ENCODE measurements around the gene CLEC20A. TPM values are rescaled to one million over a fixed set of nuclear protein-coding genes. Genes with fewer than 3 reads are reported as not detected.

The CLEC20A gene
- total RNA-seq, 1 experiment from 2014 or later, result not detected

DNA sequence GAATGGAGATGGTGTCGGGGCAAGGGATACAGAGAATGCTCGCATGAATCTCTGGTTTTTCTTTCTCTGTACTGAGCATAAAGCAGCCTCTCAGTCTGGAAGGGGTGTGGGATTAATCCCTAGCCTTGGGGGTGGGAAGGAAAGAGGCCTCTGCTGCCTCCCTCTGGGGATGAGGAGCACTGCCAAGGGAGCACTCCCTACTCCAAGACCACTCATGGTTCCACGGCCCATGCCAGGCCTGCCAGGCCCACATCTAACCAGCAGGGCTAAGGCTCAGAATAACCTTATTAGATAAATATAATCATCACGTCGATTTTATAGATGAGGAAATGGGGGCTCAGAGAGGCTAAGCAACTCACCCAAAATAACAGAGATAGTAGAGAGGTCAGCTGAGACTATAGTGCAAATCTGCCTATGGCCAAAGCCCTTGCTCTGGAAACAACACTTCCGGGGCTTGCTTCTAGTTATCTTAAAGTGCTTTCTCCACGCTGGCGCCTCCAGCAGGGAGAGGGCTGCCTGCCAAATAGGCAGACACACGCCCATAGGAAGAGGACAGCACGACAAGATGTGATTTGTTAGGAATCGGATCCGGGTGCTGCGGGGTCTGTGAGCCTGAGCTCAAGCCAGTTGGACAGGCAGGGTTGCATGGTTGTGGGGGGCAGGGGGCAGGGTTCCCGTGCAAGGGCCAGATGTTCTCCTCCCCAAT is 16.7 kb upstream of the CLEC20A start:
- intact Hi-C loops (cut with micrococcal nuclease; ENCODE audit: unreplicated experiment), result no loop called here
- peaks cover 3% of the 10 kb centered on the region; the same call in 1 of the 2 replicates for H3K4me1 ChIP-seq
- no peak for DNase-seq
- H3K27me3 Mint-ChIP-seq (ENCODE audit: insufficient read depth, unreplicated experiment), result no peaks in the 10 kb centered on the region
- H3K4me1 Mint-ChIP-seq (ENCODE audit: low read depth, unreplicated experiment), result peaks cover 1% of the 10 kb centered on the region
- ChIA-PET POLR2A (no interaction called here), CTCF (no interaction called here)
- no TSS peak for BruUV-seq (replicated peaks)
- H3K9me3 Mint-ChIP-seq (ENCODE audit: unreplicated experiment), result no peaks in the 10 kb centered on the region
- no peak overlapping the region for H3K4me3 ChIP-seq (ENCODE audit: low read depth, low read length)
- H3K4me3 Mint-ChIP-seq (ENCODE audit: unreplicated experiment), result no peak overlapping the region
- TF ChIP-seq, protein P1, sequence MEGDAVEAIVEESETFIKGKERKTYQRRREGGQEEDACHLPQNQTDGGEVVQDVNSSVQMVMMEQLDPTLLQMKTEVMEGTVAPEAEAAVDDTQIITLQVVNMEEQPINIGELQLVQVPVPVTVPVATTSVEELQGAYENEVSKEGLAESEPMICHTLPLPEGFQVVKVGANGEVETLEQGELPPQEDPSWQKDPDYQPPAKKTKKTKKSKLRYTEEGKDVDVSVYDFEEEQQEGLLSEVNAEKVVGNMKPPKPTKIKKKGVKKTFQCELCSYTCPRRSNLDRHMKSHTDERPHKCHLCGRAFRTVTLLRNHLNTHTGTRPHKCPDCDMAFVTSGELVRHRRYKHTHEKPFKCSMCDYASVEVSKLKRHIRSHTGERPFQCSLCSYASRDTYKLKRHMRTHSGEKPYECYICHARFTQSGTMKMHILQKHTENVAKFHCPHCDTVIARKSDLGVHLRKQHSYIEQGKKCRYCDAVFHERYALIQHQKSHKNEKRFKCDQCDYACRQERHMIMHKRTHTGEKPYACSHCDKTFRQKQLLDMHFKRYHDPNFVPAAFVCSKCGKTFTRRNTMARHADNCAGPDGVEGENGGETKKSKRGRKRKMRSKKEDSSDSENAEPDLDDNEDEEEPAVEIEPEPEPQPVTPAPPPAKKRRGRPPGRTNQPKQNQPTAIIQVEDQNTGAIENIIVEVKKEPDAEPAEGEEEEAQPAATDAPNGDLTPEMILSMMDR (IDR thresholded peaks at IDR 0.05; ENCODE audit: insufficient read depth in 1 of 2, low read depth in 1 of 2, low read length in 1 of 2, severe bottlenecking in 1 of 2, unreplicated experiment in 1 of 2), result peak in 1 of 2 experiments; percentile 9
- H3K36me3 ChIP-seq (ENCODE audit: control insufficient read depth, insufficient read depth, low read length), result no peaks in the 10 kb centered on the region
- no peak overlapping the region for H3K27ac Mint-ChIP-seq (ENCODE audit: unreplicated experiment)
- H3K27me3 ChIP-seq (replicated peaks; ENCODE audit: control insufficient read depth, insufficient read depth, low read length), result no peaks in the 10 kb centered on the region
- no peaks in the 10 kb centered on the region for H3K9me3 ChIP-seq
- H3K36me3 Mint-ChIP-seq (ENCODE audit: insufficient read depth, unreplicated experiment), result no peaks in the 10 kb centered on the region

DNA sequence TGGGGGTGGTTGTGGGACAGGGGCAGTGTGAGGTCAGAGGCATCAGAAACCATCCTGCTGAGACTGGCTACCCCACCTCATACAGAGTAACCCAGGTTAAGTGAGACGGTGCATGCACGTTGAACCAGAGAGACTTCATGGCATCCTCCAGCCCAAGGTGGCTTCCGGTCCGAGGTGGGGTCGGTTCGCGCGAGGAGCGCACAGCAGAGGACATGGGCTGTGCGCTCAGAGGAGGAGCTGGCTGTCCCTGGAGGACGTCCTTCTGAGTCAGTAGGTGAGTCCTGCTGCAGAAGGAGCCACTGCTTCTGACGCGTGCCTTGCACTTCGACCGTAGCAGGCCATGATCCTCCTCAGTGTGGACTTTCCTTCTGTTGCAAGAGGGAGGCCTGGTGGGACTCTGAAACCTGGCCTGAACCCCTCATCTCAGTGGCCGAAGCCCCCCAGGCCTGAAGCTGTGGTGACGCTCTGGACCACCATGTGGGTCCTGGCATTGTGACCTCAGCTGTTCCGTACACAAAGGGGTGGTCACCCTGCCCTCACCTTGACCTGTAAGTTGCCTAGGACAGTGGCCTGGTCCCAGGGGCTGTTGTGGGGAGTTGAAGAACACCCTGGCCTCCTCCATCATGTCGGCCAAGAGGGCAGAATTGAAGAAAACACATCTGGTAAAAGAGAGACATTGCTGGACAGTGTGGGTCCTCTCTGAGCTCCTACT is 16.0 kb upstream of the CLEC20A start, which contains the start of gene TEX35:
Gene TEX35, plus strand, starts transcription at position 544 of the 712 bp plus-strand sequence. Its CDS starts 80 bp downstream, at position 624.
- no peak within 1 kb of the TSS for H3K27ac Mint-ChIP-seq (ENCODE audit: unreplicated experiment)
- BruUV-seq (replicated peaks), result no TSS peak
- no peaks in the 10 kb centered on the region for H3K9me3 ChIP-seq
- TF ChIP-seq, protein P1 (IDR thresholded peaks at IDR 0.05; ENCODE audit: insufficient read depth in 1 of 2, low read depth in 1 of 2, low read length in 1 of 2, severe bottlenecking in 1 of 2, unreplicated experiment in 1 of 2), result no peak
- H3K4me1 ChIP-seq, result no peaks in the 10 kb centered on the region; the same call in 1 of the 2 replicates
- no peaks in the 10 kb centered on the region for H3K27me3 ChIP-seq (replicated peaks; ENCODE audit: control insufficient read depth, insufficient read depth, low read length)
- no peaks in the 10 kb centered on the region for H3K36me3 ChIP-seq (ENCODE audit: control insufficient read depth, insufficient read depth, low read length)
- no peaks in the 10 kb centered on the region for H3K9me3 Mint-ChIP-seq (ENCODE audit: unreplicated experiment)
- no peak within 1 kb of the TSS for H3K4me3 ChIP-seq (ENCODE audit: low read depth, low read length)
- intact Hi-C loops (cut with micrococcal nuclease; ENCODE audit: unreplicated experiment), result no loop called here
- H3K27me3 Mint-ChIP-seq (ENCODE audit: insufficient read depth, unreplicated experiment), result no peaks in the 10 kb centered on the region
- POLR2A ChIA-PET, result interaction anchor here (0.6 kb wide), 1 partner anchor 11 kb away, joined by 3 read pairs; no protein-coding TSS in a partner anchor
- H3K4me3 Mint-ChIP-seq (ENCODE audit: unreplicated experiment), result no peak within 1 kb of the TSS
- H3K36me3 Mint-ChIP-seq (ENCODE audit: insufficient read depth, unreplicated experiment), result no peaks in the 10 kb centered on the region
- peaks cover 2% of the 10 kb centered on the region for H3K4me1 Mint-ChIP-seq (ENCODE audit: low read depth, unreplicated experiment)
- CTCF ChIA-PET, result no interaction called here
- DNase-seq, result no peak

DNA sequence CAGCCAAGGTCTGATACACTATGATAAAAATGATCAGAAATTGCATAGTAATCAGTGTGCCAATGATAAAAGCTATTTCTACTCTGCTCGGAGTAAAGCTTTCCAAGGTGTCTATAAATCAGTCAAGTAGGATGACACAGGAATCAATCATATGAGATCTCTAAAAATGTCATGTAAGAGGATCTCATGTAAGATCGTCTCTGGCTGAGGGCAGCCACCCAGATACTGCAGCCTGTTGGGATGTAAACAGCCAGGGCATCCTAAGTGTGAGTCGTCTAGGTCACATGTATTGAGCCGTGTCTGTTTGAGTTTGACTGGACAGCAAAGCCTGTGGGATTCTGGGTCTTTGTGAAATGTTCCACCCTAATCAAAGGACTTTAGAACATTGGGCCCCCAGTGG is 13.4 kb upstream of the CLEC20A start:
- H3K4me1 ChIP-seq, result peaks cover 13% of the 10 kb centered on the region
- H3K27me3 ChIP-seq (replicated peaks; ENCODE audit: control insufficient read depth, insufficient read depth, low read length), result no peaks in the 10 kb centered on the region
- Mint-ChIP-seq H3K4me1 (ENCODE audit: low read depth, unreplicated experiment) (peaks cover 20% of the 10 kb centered on the region), H3K27me3 (ENCODE audit: insufficient read depth, unreplicated experiment) (no peaks in the 10 kb centered on the region), H3K4me3 (ENCODE audit: unreplicated experiment) (no peak overlapping the region), H3K36me3 (ENCODE audit: insufficient read depth, unreplicated experiment) (no peaks in the 10 kb centered on the region), H3K27ac (ENCODE audit: unreplicated experiment) (no peak overlapping the region), H3K9me3 (ENCODE audit: unreplicated experiment) (no peaks in the 10 kb centered on the region)
- no peaks in the 10 kb centered on the region for H3K36me3 ChIP-seq (ENCODE audit: control insufficient read depth, insufficient read depth, low read length)
- ChIA-PET POLR2A (no interaction called here), CTCF (no interaction called here)
- no TSS peak for BruUV-seq (replicated peaks)
- TF ChIP-seq, protein P1 (IDR thresholded peaks at IDR 0.05; ENCODE audit: insufficient read depth in 1 of 2, low read depth in 1 of 2, low read length in 1 of 2, severe bottlenecking in 1 of 2, unreplicated experiment in 1 of 2), result no peak
- H3K9me3 ChIP-seq, result no peaks in the 10 kb centered on the region
- H3K4me3 ChIP-seq (ENCODE audit: low read depth, low read length), result no peak overlapping the region
- intact Hi-C loops (cut with micrococcal nuclease; ENCODE audit: unreplicated experiment), result no loop called here
- DNase-seq, result no peak

All from Caco-2 (cell line).